GM23248 (cell line): ENCODE results near the gene UBN1. TPM values are rescaled to one million over a fixed set of nuclear protein-coding genes. Genes with fewer than 3 reads are reported as not detected.

Experiments used
- DNase-seq: peaks from one replicate; pipeline ENCODE4 v3.0.0-alpha.2; 2015
- H2AFZ ChIP-seq: fragments of 200-600 bp; sonication (generic); 2 replicates; pipeline ENCODE4 v1.6.1; 2016; ENCODE audit warnings: antibody characterized with exemption
- H3F3A ChIP-seq: fragments of 200-600 bp; sonication (generic); 2 replicates; pipeline ENCODE4 v1.6.1; 2016; ENCODE audit warnings: mild to moderate bottlenecking, antibody characterized with exemption, mixed run types; ENCODE audit not compliant: insufficient read depth
- H3K27ac ChIP-seq: fragments of 200-600 bp; sonication (generic); 2 replicates; pipeline ENCODE4 v1.5.1; 2016; ENCODE audit warnings: mild to moderate bottlenecking
- H3K27me3 ChIP-seq: fragments of 200-600 bp; sonication (generic); replicated peaks from 2 replicates; pipeline ENCODE4 v1.6.1; 2016; ENCODE audit warnings: mild to moderate bottlenecking; ENCODE audit not compliant: insufficient read depth
- H3K36me3 ChIP-seq: fragments of 200-600 bp; sonication (generic); 2 replicates; pipeline ENCODE4 v1.6.1; 2016; ENCODE audit warnings: low read depth, mild to moderate bottlenecking
- H3K4me1 ChIP-seq: fragments of 200-600 bp; sonication (generic); 2 replicates; pipeline ENCODE4 v1.6.1; 2016; ENCODE audit warnings: mild to moderate bottlenecking; ENCODE audit not compliant: insufficient read depth
- H3K4me2 ChIP-seq: fragments of 200-600 bp; sonication (generic); one replicate; pipeline ENCODE4 v1.6.1; 2016; ENCODE audit warnings: mild to moderate bottlenecking; ENCODE audit not compliant: unreplicated experiment
- H3K4me3 ChIP-seq: fragments of 200-600 bp; sonication (generic); 2 replicates; pipeline ENCODE4 v1.5.1; 2016; ENCODE audit warnings: mild to moderate bottlenecking
- H3K79me2 ChIP-seq: fragments of 200-600 bp; sonication (generic); 2 replicates; pipeline ENCODE4 v1.6.1; 2016; ENCODE audit warnings: mild to moderate bottlenecking; ENCODE audit not compliant: insufficient read depth
- H3K9ac ChIP-seq: fragments of 200-600 bp; sonication (generic); 2 replicates; pipeline ENCODE4 v1.6.1; 2016; ENCODE audit warnings: mild to moderate bottlenecking
- H3K9me2 ChIP-seq: fragments of 200-600 bp; sonication (generic); 2 replicates; pipeline ENCODE4 v1.6.1; 2016; ENCODE audit warnings: mixed run types, mild to moderate bottlenecking, moderate library complexity; ENCODE audit not compliant: insufficient read depth
- H3K9me3 ChIP-seq: fragments of 200-600 bp; sonication (generic); one replicate; pipeline ENCODE4 v1.6.1; 2017; ENCODE audit warnings: low read depth
- H4K20me1 ChIP-seq: fragments of 200-600 bp; sonication (generic); 2 replicates; pipeline ENCODE4 v1.6.0; 2016; ENCODE audit not compliant: insufficient read depth
- EZH2 ChIP-seq: fragments of 200-600 bp; sonication (generic); IDR thresholded peaks from 2 replicates; pipeline ENCODE4 v1.6.1; 2018; ENCODE audit warnings: antibody characterized with exemption, mild to moderate bottlenecking; ENCODE audit not compliant: insufficient read depth, poor library complexity, severe bottlenecking
- EZH2phosphoT487 ChIP-seq: fragments of 200-600 bp; sonication (generic); IDR thresholded peaks from 2 replicates; pipeline ENCODE4 v1.6.1; 2018; ENCODE audit warnings: antibody characterized with exemption, moderate library complexity, mild to moderate bottlenecking, low read depth; ENCODE audit not compliant: insufficient read depth
- WGBS, 2 experiments: methylation state at CpG; one replicate each; pipeline ENCODE4 v1.1.6; 2015 to 2017; ENCODE audit warnings: low lambda C conversion rate in 2 of 2, low coverage in 1 of 2; ENCODE audit errors: missing lambda C conversion rate in 2 of 2; 5-methylcytosine and 5-hydroxymethylcytosine counted together
- in situ Hi-C: fragments of 300-500 bp; cut with MboI; formaldehyde crosslinking; loops from 2 replicates; pipeline ENCODE4 v1.15.0; 2020
- polyA plus RNA-seq: library from polyadenylated mRNA; unstranded; fragments of >200 nt; fragmentation: Nextera tagmentation; extraction: Ambion mirVana; gene quantifications from 2 replicates; pipeline ENCODE4 v1.2.1, GENCODE V29; 2016
- total RNA-seq: library from RNA; depleted of rRNA; stranded (reverse); fragments of >200 nt; shearing (Covaris generic); gene quantifications from 2 replicates; pipeline ENCODE4 v1.2.3, GENCODE V29; 2014

Gene UBN1
- total and polyA plus RNA-seq, 2 experiments from 2014 or later = 9.9 to 16.4 TPM

- no peaks in the 10 kb centered on the region for H3K79me2 ChIP-seq
- in situ Hi-C loops = no loop called here
- no peak overlapping the region for H3K4me3 ChIP-seq
- H3K9ac ChIP-seq = no peak overlapping the region
- H4K20me1 ChIP-seq = no peaks in the 10 kb centered on the region
- H3K9me2 ChIP-seq = no peaks in the 10 kb centered on the region
- H3K4me1 ChIP-seq = no peaks in the 10 kb centered on the region
- no peak for DNase-seq
- WGBS, 2 experiments = 78 to 85% methylated on average over 13 of the region's 13 CpGs
- no peaks in the 10 kb centered on the region for H3K9me3 ChIP-seq
- no peaks in the 10 kb centered on the region for H3F3A ChIP-seq
- no peak for TF ChIP-seq EZH2
- TF ChIP-seq EZH2phosphoT487 = no peak
- H3K4me2 ChIP-seq = no peak overlapping the region
- H3K27ac ChIP-seq = no peak overlapping the region
- H2AFZ ChIP-seq = no peak overlapping the region
- no peaks in the 10 kb centered on the region for H3K27me3 ChIP-seq
- H3K36me3 ChIP-seq = no peaks in the 10 kb centered on the region
These were observed 54.8 kb downstream of the UBN1 start for GRCh38 chr16:4902038-4902437.

- in situ Hi-C loops = no loop called here
- Histone ChIP-seq H3F3A (no peaks in the 10 kb centered on the region), H3K9ac (no peak overlapping the region), H3K27me3 (no peaks in the 10 kb centered on the region), H3K9me2 (no peaks in the 10 kb centered on the region), H3K79me2 (no peaks in the 10 kb centered on the region), H3K4me3 (no peak overlapping the region), H2AFZ (no peak overlapping the region), H3K9me3 (no peaks in the 10 kb centered on the region), H3K27ac (no peak overlapping the region), H3K4me2 (no peak overlapping the region), H3K4me1 (no peaks in the 10 kb centered on the region), H4K20me1 (no peaks in the 10 kb centered on the region), H3K36me3 (no peaks in the 10 kb centered on the region)
- DNase-seq = no peak
- no peak for TF ChIP-seq EZH2
- no peak for TF ChIP-seq EZH2phosphoT487
- 75 to 78% methylated on average over 16 of the region's 16 CpGs for WGBS, 2 experiments
These were observed 57.0 kb downstream of the UBN1 start for GRCh38 chr16:4904108-4904941.

DNA sequence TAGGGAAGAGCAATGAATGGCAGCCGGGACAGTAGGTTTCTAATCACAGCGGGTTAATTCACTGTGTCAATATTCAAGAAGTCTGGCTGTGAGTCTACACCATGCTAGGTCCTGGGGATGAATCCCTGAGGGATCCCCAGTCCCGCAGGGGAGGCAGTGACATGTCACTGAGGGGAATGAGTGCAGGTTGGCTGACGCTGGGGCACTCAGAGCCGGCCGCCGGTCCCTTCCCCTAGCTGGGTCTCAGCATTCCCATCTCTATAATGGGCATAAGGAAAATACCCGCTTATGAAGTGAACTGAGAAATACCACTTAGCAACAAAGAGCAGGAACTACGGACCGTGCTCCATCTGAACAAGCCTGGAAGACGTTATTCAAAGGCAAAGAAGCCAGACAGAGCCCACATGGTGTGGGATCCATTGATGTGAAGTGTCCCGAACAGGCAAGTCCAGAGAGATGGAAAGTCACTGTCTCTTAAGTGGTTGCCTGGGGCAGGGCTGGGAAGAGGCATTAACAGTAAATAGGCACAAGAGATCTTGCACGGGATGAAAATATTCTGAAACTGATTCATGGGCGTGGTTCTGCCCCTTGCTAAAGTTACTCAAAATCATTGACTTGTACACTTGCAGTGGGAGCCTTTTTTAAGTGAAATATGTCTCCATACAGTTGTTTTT, 57.8 kb downstream of the UBN1 start:
- no peak overlapping the region for H3K27ac ChIP-seq
- no peaks in the 10 kb centered on the region for H3F3A ChIP-seq
- H3K27me3 ChIP-seq = no peaks in the 10 kb centered on the region
- H4K20me1 ChIP-seq = no peaks in the 10 kb centered on the region
- H3K4me2 ChIP-seq = no peak overlapping the region
- H3K4me3 ChIP-seq = no peak overlapping the region
- in situ Hi-C loops = no loop called here
- WGBS, 2 experiments = 84 to 90% methylated on average over 14 of the region's 14 CpGs
- H3K79me2 ChIP-seq = no peaks in the 10 kb centered on the region
- no peak for TF ChIP-seq EZH2phosphoT487
- TF ChIP-seq EZH2 = no peak
- H3K4me1 ChIP-seq = no peaks in the 10 kb centered on the region
- H2AFZ ChIP-seq = no peak overlapping the region
- no peaks in the 10 kb centered on the region for H3K9me2 ChIP-seq
- no peak overlapping the region for H3K9ac ChIP-seq
- DNase-seq = no peak
- H3K9me3 ChIP-seq = no peaks in the 10 kb centered on the region
- no peaks in the 10 kb centered on the region for H3K36me3 ChIP-seq

DNA sequence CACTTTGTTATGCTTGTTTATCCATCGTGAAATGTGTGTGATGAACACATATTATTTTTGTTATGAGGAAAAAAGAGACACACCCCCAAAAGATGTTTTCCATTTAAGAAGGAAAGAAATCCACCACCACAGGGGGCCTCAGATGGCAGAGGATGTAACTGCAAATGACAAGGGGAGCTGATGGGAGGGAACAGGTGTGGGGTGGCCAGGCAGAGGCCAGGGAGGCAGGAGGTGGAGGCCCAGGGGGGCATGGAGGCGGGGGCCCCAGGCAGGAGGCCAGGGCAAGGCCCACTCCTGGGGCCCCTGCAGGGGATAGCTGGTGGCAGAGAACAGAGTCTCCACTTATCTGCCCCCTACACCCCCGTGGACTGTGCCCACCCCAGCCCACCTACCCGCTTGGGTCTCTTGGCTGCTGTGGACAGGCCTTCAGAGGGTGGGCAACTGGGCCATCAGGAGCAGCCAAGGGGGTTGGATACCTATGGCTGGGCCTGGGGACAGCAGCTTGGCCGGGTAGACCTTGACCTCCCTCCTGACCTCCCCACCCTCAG, 61.6 kb downstream of the UBN1 start:
- TF ChIP-seq EZH2 (no peak), EZH2phosphoT487 (no peak)
- Histone ChIP-seq H3K9ac (no peak overlapping the region), H2AFZ (no peak overlapping the region), H3K79me2 (no peaks in the 10 kb centered on the region), H3K9me2 (no peaks in the 10 kb centered on the region), H4K20me1 (no peaks in the 10 kb centered on the region), H3K4me3 (no peak overlapping the region), H3K36me3 (no peaks in the 10 kb centered on the region), H3F3A (peaks cover 8% of the 10 kb centered on the region), H3K4me2 (no peak overlapping the region), H3K27ac (no peak overlapping the region), H3K9me3 (no peaks in the 10 kb centered on the region), H3K27me3 (no peaks in the 10 kb centered on the region), H3K4me1 (no peaks in the 10 kb centered on the region)
- 58 to 65% methylated on average over 3 to 5 of the region's 5 CpGs for WGBS, 2 experiments
- DNase-seq = no peak
- in situ Hi-C loops = no loop called here
